LNCaP clone FGC (cell line): ENCODE measurements around the gene OR2G2.

Experiments used
- DNase-seq: peaks from one replicate; pipeline ENCODE4 v3.0.0-alpha.2; 2011; ENCODE audit warnings: low read depth
- H3K4me3 ChIP-seq: 2 replicates; pipeline ENCODE4 v1.5.1; 2011; ENCODE audit warnings: mild to moderate bottlenecking, low read depth, low read length, control low read depth
- CTCF ChIP-seq: IDR thresholded peaks from 2 replicates; pipeline ENCODE4 v1.5.1; 2012; ENCODE audit warnings: mild to moderate bottlenecking; ENCODE audit not compliant: control insufficient read depth, insufficient read depth; ENCODE audit errors: extremely low read depth

Gene OR2G2

GRCh38 chr1:247548769-247549182, 39.4 kb upstream of the OR2G2 start, which contains the start of gene GCSAML:
TSS of gene GCSAML (plus strand) at chr1:247549134. CDS start at chr1:247549192, 58 bp downstream.
- TF ChIP-seq CTCF = no peak
- no peak for DNase-seq
- H3K4me3 ChIP-seq = no peak within 1 kb of the TSS

- TF ChIP-seq CTCF = no peak
- no peak overlapping the region for H3K4me3 ChIP-seq
- no peak for DNase-seq
Measured at GRCh38 chr1:247551721-247552120, 36.4 kb upstream of the OR2G2 start.

GRCh38 chr1:247552231-247552630, 35.9 kb upstream of the OR2G2 start:
- no peak overlapping the region for H3K4me3 ChIP-seq
- DNase-seq = no peak
- TF ChIP-seq CTCF = no peak

GRCh38 chr1:247557926-247558674, 30.1 kb upstream of the OR2G2 start:
- no peak overlapping the region for H3K4me3 ChIP-seq
- no peak for DNase-seq
- TF ChIP-seq CTCF = no peak

- TF ChIP-seq CTCF = no peak
- no peak overlapping the region for H3K4me3 ChIP-seq
- DNase-seq = no peak
Measured at GRCh38 chr1:247561711-247562110, 26.4 kb upstream of the OR2G2 start.

GRCh38 chr1:247562198-247562597, 26.0 kb upstream of the OR2G2 start:
- H3K4me3 ChIP-seq = no peak overlapping the region
- no peak for TF ChIP-seq CTCF
- DNase-seq = no peak

GRCh38 chr1:247574236-247574635, 13.9 kb upstream of the OR2G2 start:
- H3K4me3 ChIP-seq = no peak overlapping the region
- no peak for DNase-seq
- TF ChIP-seq CTCF = no peak
